Ishikawa (cell line): Measurements from ENCODE around the gene CANT1.

Experiments used
- CEBPB ChIP-seq: IDR thresholded peaks from 2 replicates; pipeline ENCODE4 v1.6.1; 2012
- EP300 ChIP-seq: IDR thresholded peaks from 2 replicates; pipeline ENCODE4 v1.6.1; 2012; ENCODE audit warnings: borderline replicate concordance
- MAX ChIP-seq: IDR thresholded peaks from 2 replicates; pipeline ENCODE4 v1.6.1; 2012
- NFIC ChIP-seq: IDR thresholded peaks from 2 replicates; pipeline ENCODE4 v1.6.1; 2012
- REST ChIP-seq: IDR thresholded peaks from 2 replicates; pipeline ENCODE4 v1.6.1; 2012; ENCODE audit warnings: low read depth, mild to moderate bottlenecking
- TAF1 ChIP-seq: IDR thresholded peaks from 2 replicates; pipeline ENCODE4 v1.6.1; 2012; ENCODE audit warnings: low read depth, mild to moderate bottlenecking
- TCF12 ChIP-seq: IDR thresholded peaks from 2 replicates; pipeline ENCODE4 v1.6.1; 2012; ENCODE audit warnings: low read depth
- TEAD4 ChIP-seq: IDR thresholded peaks from 2 replicates; pipeline ENCODE4 v1.6.1; 2012
- YY1 ChIP-seq: IDR thresholded peaks from 2 replicates; pipeline ENCODE4 v1.6.1; 2012; ENCODE audit warnings: low read depth
- TF ChIP-seq, protein P1 (sequence below): IDR thresholded peaks from 2 replicates; pipeline ENCODE4 v1.6.1; 2012

DNA sequence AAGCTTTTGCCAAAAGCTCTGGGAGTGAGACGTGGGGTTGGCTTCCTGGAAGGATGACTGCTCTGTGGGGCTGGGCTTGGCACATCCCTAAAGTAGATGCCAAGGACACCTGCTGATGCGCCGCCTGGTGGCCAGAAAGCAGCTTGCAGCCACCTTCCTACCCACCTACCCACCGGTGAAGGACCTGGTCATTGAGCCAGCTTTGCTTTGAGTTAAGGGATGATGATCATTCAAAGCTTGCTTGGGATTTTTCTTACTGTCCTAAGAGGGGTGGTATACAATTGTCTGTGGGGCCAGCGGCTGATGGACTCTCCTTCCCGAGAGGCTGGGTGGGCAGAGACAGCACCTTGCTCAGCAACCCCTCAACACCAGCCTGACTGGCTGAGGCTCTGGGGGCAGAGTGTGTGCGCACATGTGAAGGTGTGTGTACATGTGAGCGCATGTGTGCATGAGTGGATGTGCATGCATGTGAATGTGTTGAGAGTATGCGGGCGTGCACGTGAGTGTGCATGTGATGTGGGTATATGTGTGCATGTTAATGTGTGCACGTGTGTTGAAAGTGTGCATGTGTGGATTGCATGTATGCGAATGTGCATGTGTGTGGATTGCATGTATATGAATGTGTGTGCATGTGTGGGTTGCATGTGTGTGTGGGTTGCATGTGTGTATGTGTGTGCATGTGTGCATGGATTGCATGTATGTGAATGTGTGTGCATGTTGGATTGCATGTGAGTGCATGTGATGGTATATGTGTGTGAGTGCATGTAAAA is 33.0 kb upstream of the CANT1 start:
- no peak for TF ChIP-seq CEBPB
- no peak for TF ChIP-seq EP300
- TF ChIP-seq YY1 = no peak
- no peak for TF ChIP-seq REST
- TF ChIP-seq TEAD4 = no peak
- peak; percentile 37; the same call in 1 of the 2 replicates for TF ChIP-seq NFIC
- TF ChIP-seq, protein P1, sequence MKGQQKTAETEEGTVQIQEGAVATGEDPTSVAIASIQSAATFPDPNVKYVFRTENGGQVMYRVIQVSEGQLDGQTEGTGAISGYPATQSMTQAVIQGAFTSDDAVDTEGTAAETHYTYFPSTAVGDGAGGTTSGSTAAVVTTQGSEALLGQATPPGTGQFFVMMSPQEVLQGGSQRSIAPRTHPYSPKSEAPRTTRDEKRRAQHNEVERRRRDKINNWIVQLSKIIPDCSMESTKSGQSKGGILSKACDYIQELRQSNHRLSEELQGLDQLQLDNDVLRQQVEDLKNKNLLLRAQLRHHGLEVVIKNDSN = no peak
- TF ChIP-seq TCF12 = no peak
- no peak for TF ChIP-seq MAX
- no peak for TF ChIP-seq TAF1
